HEK293 (cell line): ENCODE measurements around the gene CYP2A6.

Experiments
- AEBP2 ChIP-seq: fragments of 450-650 bp; formaldehyde crosslinking; IDR thresholded peaks from 2 replicates; pipeline ENCODE4 v1.5.1; 2016; ENCODE audit warnings: missing biosample characterization, missing genetic modification characterization, borderline replicate concordance
- ELK4 ChIP-seq: IDR thresholded peaks from 2 replicates; pipeline ENCODE4 v1.6.1; 2011; ENCODE audit warnings: mild to moderate bottlenecking, low read depth, low read length, borderline replicate concordance
- KLF16 ChIP-seq: fragments of 450-650 bp; formaldehyde crosslinking; IDR thresholded peaks from 2 replicates; pipeline ENCODE4 v1.5.1; 2017; ENCODE audit warnings: missing biosample characterization, missing genetic modification characterization
- MYNN ChIP-seq: fragments of 450-650 bp; formaldehyde crosslinking; IDR thresholded peaks from 2 replicates; pipeline ENCODE4 v1.5.1; 2016; ENCODE audit warnings: missing biosample characterization, missing genetic modification characterization, borderline replicate concordance
- REPIN1 ChIP-seq: fragments of 450-650 bp; formaldehyde crosslinking; IDR thresholded peaks from 2 replicates; pipeline ENCODE4 v1.5.1; 2017; ENCODE audit warnings: missing biosample characterization, missing genetic modification characterization, low read depth
- SCRT1 ChIP-seq: fragments of 450-650 bp; formaldehyde crosslinking; IDR thresholded peaks from 2 replicates; pipeline ENCODE4 v1.5.1; 2016; ENCODE audit warnings: missing biosample characterization, missing genetic modification characterization, borderline replicate concordance
- SETDB1 ChIP-seq: IDR thresholded peaks from one replicate; pipeline ENCODE4 v1.6.1; 2017; ENCODE audit warnings: mild to moderate bottlenecking, low read length, moderate library complexity, mixed read lengths; ENCODE audit not compliant: insufficient read length
- TCF7L2 ChIP-seq: IDR thresholded peaks from 2 replicates; pipeline ENCODE4 v1.6.1; 2011; ENCODE audit warnings: low read depth, mild to moderate bottlenecking, inconsistent platforms, low read length, moderate library complexity, borderline replicate concordance
- ZBTB10 ChIP-seq: fragments of 450-650 bp; formaldehyde crosslinking; IDR thresholded peaks from 2 replicates; pipeline ENCODE4 v1.5.1; 2016; ENCODE audit warnings: missing biosample characterization, missing genetic modification characterization
- ZBTB20 ChIP-seq: fragments of 450-650 bp; formaldehyde crosslinking; IDR thresholded peaks from 2 replicates; pipeline ENCODE4 v1.5.1; 2016; ENCODE audit warnings: missing biosample characterization, missing genetic modification characterization
- ZBTB48 ChIP-seq: fragments of 450-650 bp; formaldehyde crosslinking; IDR thresholded peaks from 2 replicates; pipeline ENCODE4 v1.5.1; 2016; ENCODE audit warnings: missing biosample characterization, missing genetic modification characterization
- ZBTB7A ChIP-seq: fragments of 450-650 bp; formaldehyde crosslinking; IDR thresholded peaks from 2 replicates; pipeline ENCODE4 v1.5.1; 2016; ENCODE audit warnings: low read depth, missing biosample characterization, missing genetic modification characterization
- ZIC2 ChIP-seq: fragments of 450-650 bp; formaldehyde crosslinking; IDR thresholded peaks from 2 replicates; pipeline ENCODE4 v1.5.1; 2016; ENCODE audit warnings: missing biosample characterization, missing genetic modification characterization
- ZNF169 ChIP-seq: fragments of 450-650 bp; formaldehyde crosslinking; IDR thresholded peaks from 2 replicates; pipeline ENCODE4 v1.5.1; 2016; ENCODE audit warnings: missing biosample characterization, missing genetic modification characterization
- ZNF202 ChIP-seq: fragments of 450-650 bp; formaldehyde crosslinking; IDR thresholded peaks from 2 replicates; pipeline ENCODE4 v1.5.1; 2016; ENCODE audit warnings: missing biosample characterization, missing genetic modification characterization, borderline replicate concordance
- ZNF211 ChIP-seq: fragments of 450-650 bp; formaldehyde crosslinking; IDR thresholded peaks from 2 replicates; pipeline ENCODE4 v1.5.1; 2016; ENCODE audit warnings: low read depth, missing biosample characterization, missing genetic modification characterization
- ZNF223 ChIP-seq: fragments of 450-650 bp; formaldehyde crosslinking; IDR thresholded peaks from 2 replicates; pipeline ENCODE4 v1.5.1; 2016; ENCODE audit warnings: missing biosample characterization, missing genetic modification characterization
- ZNF302 ChIP-seq: fragments of 450-650 bp; formaldehyde crosslinking; IDR thresholded peaks from 2 replicates; pipeline ENCODE4 v1.5.1; 2016; ENCODE audit warnings: missing biosample characterization, missing genetic modification characterization, low read depth
- ZNF311 ChIP-seq: fragments of 450-650 bp; formaldehyde crosslinking; IDR thresholded peaks from 2 replicates; pipeline ENCODE4 v1.5.1; 2017; ENCODE audit warnings: missing biosample characterization, missing genetic modification characterization, borderline replicate concordance
- ZNF362 ChIP-seq: fragments of 450-650 bp; formaldehyde crosslinking; IDR thresholded peaks from 2 replicates; pipeline ENCODE4 v1.5.1; 2016; ENCODE audit warnings: missing biosample characterization, missing genetic modification characterization
- ZNF398 ChIP-seq: fragments of 450-650 bp; formaldehyde crosslinking; IDR thresholded peaks from 2 replicates; pipeline ENCODE4 v1.5.1; 2017; ENCODE audit warnings: missing biosample characterization, missing genetic modification characterization
- ZNF426 ChIP-seq: fragments of 450-650 bp; formaldehyde crosslinking; IDR thresholded peaks from 2 replicates; pipeline ENCODE4 v1.5.1; 2017; ENCODE audit warnings: missing biosample characterization, missing genetic modification characterization, mild to moderate bottlenecking, inconsistent platforms, moderate library complexity
- ZNF596 ChIP-seq: fragments of 450-650 bp; IDR thresholded peaks from 2 replicates; pipeline ENCODE4 v1.5.0; 2018; ENCODE audit warnings: missing biosample characterization, mild to moderate bottlenecking, missing genetic modification characterization, moderate library complexity
- ZNF621 ChIP-seq: fragments of 450-650 bp; formaldehyde crosslinking; IDR thresholded peaks from 2 replicates; pipeline ENCODE4 v1.5.1; 2017; ENCODE audit warnings: missing biosample characterization, missing genetic modification characterization
- ZNF624 ChIP-seq: fragments of 450-650 bp; formaldehyde crosslinking; IDR thresholded peaks from 2 replicates; pipeline ENCODE4 v1.5.1; 2017; ENCODE audit warnings: missing biosample characterization, missing genetic modification characterization
- ZNF629 ChIP-seq: fragments of 450-650 bp; formaldehyde crosslinking; IDR thresholded peaks from 2 replicates; pipeline ENCODE4 v1.5.1; 2017; ENCODE audit warnings: missing biosample characterization, missing genetic modification characterization
- ZNF660 ChIP-seq: fragments of 450-650 bp; IDR thresholded peaks from 2 replicates; pipeline ENCODE4 v1.5.1; 2018; ENCODE audit warnings: missing biosample characterization, mild to moderate bottlenecking, missing genetic modification characterization
- ZNF701 ChIP-seq: fragments of 450-650 bp; formaldehyde crosslinking; IDR thresholded peaks from 2 replicates; pipeline ENCODE4 v1.5.1; 2016; ENCODE audit warnings: missing biosample characterization, missing genetic modification characterization
- ZNF776 ChIP-seq: fragments of 450-650 bp; formaldehyde crosslinking; IDR thresholded peaks from 2 replicates; pipeline ENCODE4 v1.5.0; 2017; ENCODE audit warnings: missing biosample characterization, missing genetic modification characterization, borderline replicate concordance
- ZNF830 ChIP-seq: fragments of 450-650 bp; IDR thresholded peaks from 2 replicates; pipeline ENCODE4 v1.5.0; 2018; ENCODE audit warnings: missing biosample characterization, missing genetic modification characterization, low read depth, mild to moderate bottlenecking, moderate library complexity
- ZXDB ChIP-seq: fragments of 450-650 bp; formaldehyde crosslinking; IDR thresholded peaks from 2 replicates; pipeline ENCODE4 v1.5.1; 2016; ENCODE audit warnings: missing biosample characterization, missing genetic modification characterization

CYP2A6 gene

GRCh38 chr19:40798683-40799557 is 51.3 kb downstream of the CYP2A6 start, which contains the start of gene EGLN2 (continued):
- TF ChIP-seq ZNF362 (tag by site-specific recombination), result no peak; the same call in 1 of the 2 replicates
- TF ChIP-seq ZXDB, result peak; percentile 11; the same call in 1 of the 2 replicates
- no peak for TF ChIP-seq ZNF302
- TF ChIP-seq KLF16 (tag by site-specific recombination), result peak; percentile 99
- no peak for TF ChIP-seq ZNF211 (tag by site-specific recombination)
- no peak for TF ChIP-seq ZNF202 (tag by site-specific recombination)
- TF ChIP-seq ZNF169 (tag by site-specific recombination), result no peak
- no peak for TF ChIP-seq ZNF223 (tag by site-specific recombination)
- TF ChIP-seq ZNF624, result no peak
- no peak for TF ChIP-seq ZNF596 (tag by site-specific recombination)
- no peak for TF ChIP-seq ZNF426 (tag by site-specific recombination)
- no peak for TF ChIP-seq ELK4
- no peak for TF ChIP-seq SETDB1
- peak; percentile 38; the same call in 1 of the 2 replicates for TF ChIP-seq ZNF398 (tag by site-specific recombination)
- no peak for TF ChIP-seq REPIN1 (tag by site-specific recombination)
- TF ChIP-seq ZIC2 (tag by site-specific recombination), result no peak
- no peak for TF ChIP-seq ZNF311 (tag by site-specific recombination)
- TF ChIP-seq MYNN, result no peak
- TF ChIP-seq ZBTB7A, result peak; percentile 53; the same call in 1 of the 2 replicates
- peak; percentile 82 for TF ChIP-seq ZNF629
- no peak for TF ChIP-seq ZNF830 (tag by site-specific recombination)
- no peak; the same call in 1 of the 2 replicates for TF ChIP-seq ZBTB20 (tag by site-specific recombination)
- TF ChIP-seq ZBTB48 (tag by site-specific recombination), result no peak
- TF ChIP-seq AEBP2 (tag by site-specific recombination), result no peak
- no peak for TF ChIP-seq ZNF776 (tag by site-specific recombination)
- TF ChIP-seq SCRT1 (tag by site-specific recombination), result no peak
- no peak; the same call in none of the 2 replicates for TF ChIP-seq ZNF660 (tag by site-specific recombination)
- TF ChIP-seq ZNF701, result no peak
- no peak for TF ChIP-seq ZNF621 (tag by site-specific recombination)
- no peak for TF ChIP-seq ZBTB10
- no peak for TF ChIP-seq TCF7L2
